Measurements from ENCODE around the gene RRP36.

GRCh38 chr6:43076464-43077332, 55.3 kb downstream of the RRP36 start:
- no peak for TF ChIP-seq CTCF (IDR thresholded peaks at IDR 0.05)
- TF ChIP-seq POLR2A (IDR thresholded peaks at IDR 0.05), result no peak
